H1 (cell line): ENCODE data around the gene PHC3. TPM values are rescaled to one million over a fixed set of nuclear protein-coding genes. Genes with fewer than 3 reads are reported as not detected.

Source experiments
- CHD1 ChIP-seq: IDR thresholded peaks from 2 replicates; pipeline ENCODE4 v1.6.1; 2012; ENCODE audit warnings: low read depth, low read length, improper control_type of control experiment
- CREB1 ChIP-seq: IDR thresholded peaks from 2 replicates; pipeline ENCODE4 v1.6.1; 2012; ENCODE audit warnings: inconsistent platforms
- E2F6 ChIP-seq: IDR thresholded peaks from 2 replicates; pipeline ENCODE4 v1.6.1; 2012; ENCODE audit warnings: inconsistent platforms
- JUN ChIP-seq: IDR thresholded peaks from 2 replicates; pipeline ENCODE4 v1.6.1; 2011; ENCODE audit warnings: low read depth, mild to moderate bottlenecking, improper control_type of control experiment, low read length
- MAFK ChIP-seq: IDR thresholded peaks from 2 replicates; pipeline ENCODE4 v1.6.1; 2012; ENCODE audit warnings: low read depth, mild to moderate bottlenecking, improper control_type of control experiment, low read length
- SP2 ChIP-seq: IDR thresholded peaks from 2 replicates; pipeline ENCODE4 v1.6.1; 2012; ENCODE audit warnings: mild to moderate bottlenecking, low read length, inconsistent platforms
- TBP ChIP-seq: IDR thresholded peaks from 2 replicates; pipeline ENCODE4 v1.6.1; 2011; ENCODE audit warnings: low read depth, low read length, improper control_type of control experiment
- polyA plus RNA-seq, 7 experiments: library from polyadenylated mRNA; depleted of rRNA in 3 of 7; stranded (reverse) in 5 of 7; unstranded in 2 of 7; fragments of >200 nt in 5 of 7; fragments of 200-250 nt in 2 of 7; gene quantifications; 1 replicate in 5 of 7; 2 replicates in 1 of 7; 4 replicates in 1 of 7; pipeline versions ENCODE4 v1.2.1 to v1.2.3, GENCODE V29; 2011 to 2013; ENCODE audit warnings: missing spikeins in 2 of 7, mixed read lengths in 2 of 7
- total RNA-seq: library from RNA; stranded (reverse); fragmentation: NEBNext Ultra II Directional; extraction: Animal tissue kit (Norgen Biotek cat#: 25700); gene quantifications from 2 replicates; pipeline ENCODE4 v1.2.1, GENCODE V29; 2021
- TF ChIP-seq, protein P1 (sequence below): fragments of 300-600 bp; sonication (generic); IDR thresholded peaks from 2 replicates; pipeline ENCODE4 v1.7.1; 2012; ENCODE audit warnings: low read length, moderate library complexity, mild to moderate bottlenecking, inconsistent platforms; ENCODE audit not compliant: insufficient replicate concordance
- TF ChIP-seq, protein P2 (sequence below): IDR thresholded peaks from 2 replicates; pipeline ENCODE4 v1.6.1; 2012; ENCODE audit warnings: low read length, inconsistent platforms

The PHC3 gene
- total and polyA plus RNA-seq, 2 of the 8 experiments (the other 6 are each of a cell fraction or from before 2014, with no cell fraction given) = 26.4 to 29.2 TPM

- TF ChIP-seq, protein P1, sequence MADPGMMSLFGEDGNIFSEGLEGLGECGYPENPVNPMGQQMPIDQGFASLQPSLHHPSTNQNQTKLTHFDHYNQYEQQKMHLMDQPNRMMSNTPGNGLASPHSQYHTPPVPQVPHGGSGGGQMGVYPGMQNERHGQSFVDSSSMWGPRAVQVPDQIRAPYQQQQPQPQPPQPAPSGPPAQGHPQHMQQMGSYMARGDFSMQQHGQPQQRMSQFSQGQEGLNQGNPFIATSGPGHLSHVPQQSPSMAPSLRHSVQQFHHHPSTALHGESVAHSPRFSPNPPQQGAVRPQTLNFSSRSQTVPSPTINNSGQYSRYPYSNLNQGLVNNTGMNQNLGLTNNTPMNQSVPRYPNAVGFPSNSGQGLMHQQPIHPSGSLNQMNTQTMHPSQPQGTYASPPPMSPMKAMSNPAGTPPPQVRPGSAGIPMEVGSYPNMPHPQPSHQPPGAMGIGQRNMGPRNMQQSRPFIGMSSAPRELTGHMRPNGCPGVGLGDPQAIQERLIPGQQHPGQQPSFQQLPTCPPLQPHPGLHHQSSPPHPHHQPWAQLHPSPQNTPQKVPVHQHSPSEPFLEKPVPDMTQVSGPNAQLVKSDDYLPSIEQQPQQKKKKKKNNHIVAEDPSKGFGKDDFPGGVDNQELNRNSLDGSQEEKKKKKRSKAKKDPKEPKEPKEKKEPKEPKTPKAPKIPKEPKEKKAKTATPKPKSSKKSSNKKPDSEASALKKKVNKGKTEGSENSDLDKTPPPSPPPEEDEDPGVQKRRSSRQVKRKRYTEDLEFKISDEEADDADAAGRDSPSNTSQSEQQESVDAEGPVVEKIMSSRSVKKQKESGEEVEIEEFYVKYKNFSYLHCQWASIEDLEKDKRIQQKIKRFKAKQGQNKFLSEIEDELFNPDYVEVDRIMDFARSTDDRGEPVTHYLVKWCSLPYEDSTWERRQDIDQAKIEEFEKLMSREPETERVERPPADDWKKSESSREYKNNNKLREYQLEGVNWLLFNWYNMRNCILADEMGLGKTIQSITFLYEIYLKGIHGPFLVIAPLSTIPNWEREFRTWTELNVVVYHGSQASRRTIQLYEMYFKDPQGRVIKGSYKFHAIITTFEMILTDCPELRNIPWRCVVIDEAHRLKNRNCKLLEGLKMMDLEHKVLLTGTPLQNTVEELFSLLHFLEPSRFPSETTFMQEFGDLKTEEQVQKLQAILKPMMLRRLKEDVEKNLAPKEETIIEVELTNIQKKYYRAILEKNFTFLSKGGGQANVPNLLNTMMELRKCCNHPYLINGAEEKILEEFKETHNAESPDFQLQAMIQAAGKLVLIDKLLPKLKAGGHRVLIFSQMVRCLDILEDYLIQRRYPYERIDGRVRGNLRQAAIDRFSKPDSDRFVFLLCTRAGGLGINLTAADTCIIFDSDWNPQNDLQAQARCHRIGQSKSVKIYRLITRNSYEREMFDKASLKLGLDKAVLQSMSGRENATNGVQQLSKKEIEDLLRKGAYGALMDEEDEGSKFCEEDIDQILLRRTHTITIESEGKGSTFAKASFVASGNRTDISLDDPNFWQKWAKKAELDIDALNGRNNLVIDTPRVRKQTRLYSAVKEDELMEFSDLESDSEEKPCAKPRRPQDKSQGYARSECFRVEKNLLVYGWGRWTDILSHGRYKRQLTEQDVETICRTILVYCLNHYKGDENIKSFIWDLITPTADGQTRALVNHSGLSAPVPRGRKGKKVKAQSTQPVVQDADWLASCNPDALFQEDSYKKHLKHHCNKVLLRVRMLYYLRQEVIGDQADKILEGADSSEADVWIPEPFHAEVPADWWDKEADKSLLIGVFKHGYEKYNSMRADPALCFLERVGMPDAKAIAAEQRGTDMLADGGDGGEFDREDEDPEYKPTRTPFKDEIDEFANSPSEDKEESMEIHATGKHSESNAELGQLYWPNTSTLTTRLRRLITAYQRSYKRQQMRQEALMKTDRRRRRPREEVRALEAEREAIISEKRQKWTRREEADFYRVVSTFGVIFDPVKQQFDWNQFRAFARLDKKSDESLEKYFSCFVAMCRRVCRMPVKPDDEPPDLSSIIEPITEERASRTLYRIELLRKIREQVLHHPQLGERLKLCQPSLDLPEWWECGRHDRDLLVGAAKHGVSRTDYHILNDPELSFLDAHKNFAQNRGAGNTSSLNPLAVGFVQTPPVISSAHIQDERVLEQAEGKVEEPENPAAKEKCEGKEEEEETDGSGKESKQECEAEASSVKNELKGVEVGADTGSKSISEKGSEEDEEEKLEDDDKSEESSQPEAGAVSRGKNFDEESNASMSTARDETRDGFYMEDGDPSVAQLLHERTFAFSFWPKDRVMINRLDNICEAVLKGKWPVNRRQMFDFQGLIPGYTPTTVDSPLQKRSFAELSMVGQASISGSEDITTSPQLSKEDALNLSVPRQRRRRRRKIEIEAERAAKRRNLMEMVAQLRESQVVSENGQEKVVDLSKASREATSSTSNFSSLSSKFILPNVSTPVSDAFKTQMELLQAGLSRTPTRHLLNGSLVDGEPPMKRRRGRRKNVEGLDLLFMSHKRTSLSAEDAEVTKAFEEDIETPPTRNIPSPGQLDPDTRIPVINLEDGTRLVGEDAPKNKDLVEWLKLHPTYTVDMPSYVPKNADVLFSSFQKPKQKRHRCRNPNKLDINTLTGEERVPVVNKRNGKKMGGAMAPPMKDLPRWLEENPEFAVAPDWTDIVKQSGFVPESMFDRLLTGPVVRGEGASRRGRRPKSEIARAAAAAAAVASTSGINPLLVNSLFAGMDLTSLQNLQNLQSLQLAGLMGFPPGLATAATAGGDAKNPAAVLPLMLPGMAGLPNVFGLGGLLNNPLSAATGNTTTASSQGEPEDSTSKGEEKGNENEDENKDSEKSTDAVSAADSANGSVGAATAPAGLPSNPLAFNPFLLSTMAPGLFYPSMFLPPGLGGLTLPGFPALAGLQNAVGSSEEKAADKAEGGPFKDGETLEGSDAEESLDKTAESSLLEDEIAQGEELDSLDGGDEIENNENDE = no peak
- TF ChIP-seq, protein P2, sequence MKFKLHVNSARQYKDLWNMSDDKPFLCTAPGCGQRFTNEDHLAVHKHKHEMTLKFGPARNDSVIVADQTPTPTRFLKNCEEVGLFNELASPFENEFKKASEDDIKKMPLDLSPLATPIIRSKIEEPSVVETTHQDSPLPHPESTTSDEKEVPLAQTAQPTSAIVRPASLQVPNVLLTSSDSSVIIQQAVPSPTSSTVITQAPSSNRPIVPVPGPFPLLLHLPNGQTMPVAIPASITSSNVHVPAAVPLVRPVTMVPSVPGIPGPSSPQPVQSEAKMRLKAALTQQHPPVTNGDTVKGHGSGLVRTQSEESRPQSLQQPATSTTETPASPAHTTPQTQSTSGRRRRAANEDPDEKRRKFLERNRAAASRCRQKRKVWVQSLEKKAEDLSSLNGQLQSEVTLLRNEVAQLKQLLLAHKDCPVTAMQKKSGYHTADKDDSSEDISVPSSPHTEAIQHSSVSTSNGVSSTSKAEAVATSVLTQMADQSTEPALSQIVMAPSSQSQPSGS = no peak
- TF ChIP-seq CREB1 (no peak), E2F6 (no peak), SP2 (no peak), JUN (no peak), CHD1 (no peak), TBP (no peak), MAFK (no peak)
- TF ChIP-seq, all 59 proteins: peak for 0
Measured at GRCh38 chr3:170055209-170055608, 126.3 kb downstream of the PHC3 start (continued).
